Measurements from ENCODE around the gene PMCH.
A peak's percentile ranks its signal among the peaks of the same experiment; 100 is the strongest.

PMCH gene

GRCh38 chr12:102171951-102172350 lies 25.7 kb downstream of the PMCH start:
- no peak overlapping the region for H3K4me3 ChIP-seq (ENCODE audit: low read length)
- no peak for DNase-seq
- H3K9ac ChIP-seq (ENCODE audit: low read length): no peak overlapping the region
- no peaks in the 10 kb centered on the region for H3K27me3 ChIP-seq (replicated peaks; ENCODE audit: insufficient read depth, low read length)
- no peaks in the 10 kb centered on the region for H3K4me1 ChIP-seq (ENCODE audit: low read length)
- no peak overlapping the region for H2AFZ ChIP-seq (ENCODE audit: low read length)
- no peak overlapping the region for H3K4me2 ChIP-seq (ENCODE audit: low read depth, low read length)
- H3K9me2 ChIP-seq (replicated peaks; ENCODE audit: insufficient read depth, low read length): no peaks in the 10 kb centered on the region
- H3F3A ChIP-seq (ENCODE audit: insufficient read depth, low read length): no peaks in the 10 kb centered on the region
- H3K36me3 ChIP-seq (replicated peaks; ENCODE audit: insufficient read depth, low read length): no peaks in the 10 kb centered on the region
- TF ChIP-seq EZH2 (optimal IDR thresholded peaks at IDR 0.05; ENCODE audit: low read depth, low read length) (no peak), CTCF (IDR thresholded peaks at IDR 0.05; ENCODE audit: low read length) (no peak), EZH2phosphoT487 (IDR thresholded peaks at IDR 0.05; ENCODE audit: low read length) (no peak)
- no peaks in the 10 kb centered on the region for H3K9me3 ChIP-seq (replicated peaks; ENCODE audit: insufficient read depth, low read length)
- no peaks in the 10 kb centered on the region for H3K79me2 ChIP-seq (ENCODE audit: low read length)
- H3K27ac ChIP-seq (ENCODE audit: low read length): no peak overlapping the region
- H4K20me1 ChIP-seq (ENCODE audit: insufficient read depth, low read length): no peaks in the 10 kb centered on the region

GRCh38 chr12:102169922-102170621 lies 27.6 kb downstream of the PMCH start:
- Histone ChIP-seq H3K9me2 (replicated peaks; ENCODE audit: insufficient read depth, low read length) (no peaks in the 10 kb centered on the region), H3K4me1 (ENCODE audit: low read length) (no peaks in the 10 kb centered on the region), H3K27ac (ENCODE audit: low read length) (no peak overlapping the region), H2AFZ (ENCODE audit: low read length) (no peak overlapping the region), H3K4me3 (ENCODE audit: low read length) (no peak overlapping the region), H3K27me3 (replicated peaks; ENCODE audit: insufficient read depth, low read length) (no peaks in the 10 kb centered on the region), H3K4me2 (ENCODE audit: low read depth, low read length) (no peak overlapping the region), H3K36me3 (replicated peaks; ENCODE audit: insufficient read depth, low read length) (no peaks in the 10 kb centered on the region), H3F3A (ENCODE audit: insufficient read depth, low read length) (no peaks in the 10 kb centered on the region), H3K9me3 (replicated peaks; ENCODE audit: insufficient read depth, low read length) (no peaks in the 10 kb centered on the region), H4K20me1 (ENCODE audit: insufficient read depth, low read length) (no peaks in the 10 kb centered on the region), H3K9ac (ENCODE audit: low read length) (no peak overlapping the region), H3K79me2 (ENCODE audit: low read length) (no peaks in the 10 kb centered on the region)
- DNase-seq: peak; percentile 45
- TF ChIP-seq CTCF (IDR thresholded peaks at IDR 0.05; ENCODE audit: low read length): peak; percentile 81
- no peak for TF ChIP-seq EZH2 (optimal IDR thresholded peaks at IDR 0.05; ENCODE audit: low read depth, low read length)

GRCh38 chr12:102167821-102168604 lies 29.6 kb downstream of the PMCH start:
- Histone ChIP-seq H3K9me3 (replicated peaks; ENCODE audit: insufficient read depth, low read length) (no peaks in the 10 kb centered on the region), H3K9ac (ENCODE audit: low read length) (no peak overlapping the region), H3K27ac (ENCODE audit: low read length) (no peak overlapping the region), H3K36me3 (replicated peaks; ENCODE audit: insufficient read depth, low read length) (no peaks in the 10 kb centered on the region), H3K79me2 (ENCODE audit: low read length) (no peaks in the 10 kb centered on the region), H3K4me3 (ENCODE audit: low read length) (no peak overlapping the region), H3K9me2 (replicated peaks; ENCODE audit: insufficient read depth, low read length) (no peaks in the 10 kb centered on the region), H3F3A (ENCODE audit: insufficient read depth, low read length) (no peaks in the 10 kb centered on the region), H3K4me1 (ENCODE audit: low read length) (no peaks in the 10 kb centered on the region), H3K4me2 (ENCODE audit: low read depth, low read length) (no peak overlapping the region), H3K27me3 (replicated peaks; ENCODE audit: insufficient read depth, low read length) (no peaks in the 10 kb centered on the region), H4K20me1 (ENCODE audit: insufficient read depth, low read length) (no peaks in the 10 kb centered on the region), H2AFZ (ENCODE audit: low read length) (no peak overlapping the region)
- no peak for DNase-seq
- TF ChIP-seq CTCF (IDR thresholded peaks at IDR 0.05; ENCODE audit: low read length) (no peak), EZH2phosphoT487 (IDR thresholded peaks at IDR 0.05; ENCODE audit: low read length) (no peak), EZH2 (optimal IDR thresholded peaks at IDR 0.05; ENCODE audit: low read depth, low read length) (no peak)

Measured in MM.1S (cell line).